ENCODE results near the gene TRA2A. TPM values are rescaled to one million over a fixed set of nuclear protein-coding genes. Genes with fewer than 3 reads are reported as not detected.

Gene TRA2A
- total and polyA plus RNA-seq, 10 of the 15 experiments (the other 5 are each of a cell fraction or from before 2014, with no cell fraction given): 25.0 to 224 (median 91.3) TPM

GRCh38 chr7:23469150-23469960 lies 62.4 kb downstream of the TRA2A start (continued):
- TF ChIP-seq NR2F1 (conservative IDR thresholded peaks at IDR 0.05) (peak; percentile 16; the same call in 1 of the 2 replicates), RAD21 (IDR thresholded peaks at IDR 0.05; ENCODE audit: insufficient read depth, low read depth, low read length) (0 out of 2 replicates have a peak, but pooled peaks have one; percentile 23), STAT1 (conservative IDR thresholded peaks at IDR 0.05) (no peak)

- FAIRE-seq (no peak), ATAC-seq (peak; percentile 0), DNase-seq (ENCODE audit: low read depth, low spot score) (no peak)
- Histone ChIP-seq H3K27me3 (replicated peaks in 1 of 2; ENCODE audit: control insufficient read depth in 2 of 2, insufficient read depth in 2 of 2, low read length in 1 of 2) (no peaks in the 10 kb centered on the region), H3K4me1 (ENCODE audit: control insufficient read depth, insufficient read depth, low read length) (peaks cover 10% of the 10 kb centered on the region), H4K20me1 (ENCODE audit: control insufficient read depth, insufficient read depth) (no peaks in the 10 kb centered on the region), H3K4me2 (ENCODE audit: control insufficient read depth, insufficient read depth) (peak overlapping the region; percentile 60), H3K36me3 (ENCODE audit: control insufficient read depth in 2 of 2, insufficient read depth in 2 of 2, low read length in 1 of 2) (no peaks in the 10 kb centered on the region), H2AFZ (ENCODE audit: control insufficient read depth, low read depth, low read length) (peak overlapping the region; percentile 26), H3K4me3 (peak overlapping the region; percentile 96), H3K79me2 (ENCODE audit: control insufficient read depth, insufficient read depth, low read length) (peaks cover 91% of the 10 kb centered on the region), H3K27ac (ENCODE audit: control insufficient read depth, insufficient read depth) (peak overlapping the region; percentile 94), H3K9ac (ENCODE audit: control insufficient read depth, insufficient read depth, low read length) (peak overlapping the region; percentile 96), H3K9me3 (replicated peaks; ENCODE audit: control insufficient read depth, insufficient read depth, low read length) (no peaks in the 10 kb centered on the region)
- WGBS (ENCODE audit: insufficient coverage, insufficient replicate concordance, low lambda C conversion rate, missing lambda C conversion rate): 2% methylated on average over 47 of the region's 48 CpGs
- POLR2A ChIA-PET: interaction anchor here (0.5 to 2.6 kb wide), 14 partner anchors 9 to 1078 kb away, joined by 3 to 14 read pairs (median 4); partner anchors contain the start of gene TRA2A
- intact Hi-C loops (cut with micrococcal nuclease; ENCODE audit: unreplicated experiment): no loop called here
- SMC1A ChIA-PET (ENCODE audit: uncharacterized antibody, unreplicated experiment): interaction anchor here (0.8 to 2.3 kb wide), 6 partner anchors 10 to 170 kb away, joined by 3 to 9 read pairs (median 3); partner anchors contain the start of gene CCDC126
- in situ Hi-C loops (cut with MboI): no loop called here
- CTCF ChIA-PET: interaction anchor here (0.7 to 2.6 kb wide), 9 partner anchors 21 to 194 kb away, joined by 3 to 25 read pairs (median 3); no protein-coding TSS in a partner anchor
- TF ChIP-seq BRCA1 (IDR thresholded peaks at IDR 0.05; ENCODE audit: low read depth, low read length) (no peak), SIN3A (IDR thresholded peaks at IDR 0.05; ENCODE audit: low read depth, low read length) (peak; percentile 15; the same call in 1 of the 2 replicates), RB1 (IDR thresholded peaks at IDR 0.05; ENCODE audit: borderline replicate concordance) (no peak), MXI1 (IDR thresholded peaks at IDR 0.05; ENCODE audit: low read depth, low read length) (0 out of 2 replicates have a peak, but pooled peaks have one; percentile 2), CTCF (IDR thresholded peaks at IDR 0.05 in 2 of 3, conservative IDR thresholded peaks at IDR 0.05 in 1 of 3; ENCODE audit: control insufficient read depth in 2 of 3, extremely low read depth in 1 of 3, insufficient read depth in 1 of 3, low read depth in 3 of 3, low read length in 3 of 3) (peak in 1 of 3 experiments; percentile 4; a peak in 1 of 6 replicates), PAX5 (IDR thresholded peaks at IDR 0.05; ENCODE audit: borderline replicate concordance, low read depth, low read length) (peak; percentile 53; the same call in 1 of the 2 replicates), POLR2A (IDR thresholded peaks at IDR 0.05; ENCODE audit: low read depth, low read length) (peak; percentile 32; the same call in 1 of the 2 replicates), CEBPZ (IDR thresholded peaks at IDR 0.05; ENCODE audit: low read depth, low read length) (no peak), EED (IDR thresholded peaks at IDR 0.05; ENCODE audit: low read depth) (0 out of 2 replicates have a peak, but pooled peaks have one; percentile 2)
- BruUV-seq (replicated peaks): no TSS peak
- RAD21 ChIA-PET (ENCODE audit: unreplicated experiment): interaction anchor here (1.0 to 1.9 kb wide), 5 partner anchors 23 to 111 kb away, joined by 3 to 9 read pairs (median 3); no protein-coding TSS in a partner anchor
These were observed 63.1 kb downstream of the TRA2A start for GRCh38 chr7:23468526-23469149.

All from GM12878 (cell line).